Sigmoid colon (tissue), 7 donors: ENCODE data around the gene TBCD. TPM values are rescaled to one million over a fixed set of nuclear protein-coding genes. Genes with fewer than 3 reads are reported as not detected.

Source experiments
- DNase-seq: peaks from one replicate; pipeline ENCODE4 v3.0.0-alpha.2; 2019
- H3K27ac ChIP-seq, 4 donors: fragments of 200-600 bp; sonication (generic); one replicate each; pipeline ENCODE4 v1.5.1; 2016 to 2019; ENCODE audit warnings: mild to moderate bottlenecking in 1 of 4
- H3K27me3 ChIP-seq, 3 donors: fragments of 200-600 bp; sonication (generic); one replicate each; pipeline ENCODE4 v1.5.1; 2019; ENCODE audit warnings: mild to moderate bottlenecking in 1 of 3
- H3K36me3 ChIP-seq, 4 donors: fragments of 200-600 bp; sonication (generic); one replicate each; pipeline ENCODE4 v1.5.1; 2016 to 2019
- H3K4me1 ChIP-seq, 4 donors: fragments of 200-600 bp; sonication (generic); one replicate each; pipeline ENCODE4 v1.5.1; 2017 to 2019
- H3K4me3 ChIP-seq, 4 donors: fragments of 200-600 bp; sonication (generic); one replicate each; pipeline ENCODE4 v1.5.1; 2017 to 2019; ENCODE audit warnings: mild to moderate bottlenecking in 2 of 4, moderate library complexity in 1 of 4
- H3K9me3 ChIP-seq, 4 donors: fragments of 200-600 bp in 3 of 4; sonication (generic) in 3 of 4; one replicate each; pipeline versions ENCODE4 v1.5.1 to v1.6.1; 2013 to 2019
- CTCF ChIP-seq, 4 experiments: fragments of 450-650 bp in 3 of 4; fragments of 200-600 bp in 1 of 4; IDR thresholded peaks; one replicate each; pipeline ENCODE4 v1.5.1; 2016 to 2019; ENCODE audit warnings: antibody characterized with exemption in 4 of 4, mild to moderate bottlenecking in 3 of 4, moderate library complexity in 2 of 4
- EP300 ChIP-seq, 4 donors: sonication (generic); formaldehyde crosslinking; IDR thresholded peaks; one replicate each; pipeline ENCODE4 v1.6.1; 2017; ENCODE audit warnings: antibody characterized with exemption in 4 of 4
- POLR2A ChIP-seq, 2 donors: fragments of 450-650 bp; IDR thresholded peaks; one replicate each; pipeline ENCODE4 v1.6.1; 2016; ENCODE audit warnings: antibody characterized with exemption in 2 of 2, mild to moderate bottlenecking in 2 of 2, moderate library complexity in 2 of 2
- POLR2AphosphoS5 ChIP-seq, 4 donors: sonication (generic); formaldehyde crosslinking; IDR thresholded peaks; one replicate each; pipeline ENCODE4 v1.6.1; 2017; ENCODE audit warnings: antibody characterized with exemption in 4 of 4
- WGBS, 2 donors: extraction: QIAGEN DNeasy Blood & Tissue Kit; methylation state at CpG; one replicate each; pipeline ENCODE4 v1.1.7; 2013; 5-methylcytosine and 5-hydroxymethylcytosine counted together
- intact Hi-C: fragments of 100-400 bp; cut with DNase I; formaldehyde crosslinking; loops from one replicate; pipeline ENCODE4 v1.15.1; 2023
- polyA plus RNA-seq, 3 donors: library from polyadenylated mRNA; stranded (reverse); fragments of 200-250 nt; gene quantifications; one replicate each; pipeline ENCODE4 v1.2.3, GENCODE V29; 2013
- total RNA-seq, 4 donors: library from RNA; depleted of rRNA; stranded (reverse); fragments of >200 nt; gene quantifications; one replicate each; pipeline ENCODE4 v1.1.0, GENCODE V29; 2016
- donor health status: healthy with polysubstance abuse.
- donor health status: Bipolar disorder and iron deficiency.
- donor health status: healthy.

Gene TBCD
- total and polyA plus RNA-seq, 7 donors = 11.1 to 77.4 (median 34.2) TPM

- no peak for DNase-seq
- Histone ChIP-seq H3K4me3 (no peak overlapping the region), H3K27ac (no peak overlapping the region), H3K4me1 (no peaks in the 10 kb centered on the region), H3K36me3 (peaks cover 0 to 50% (median 4%) of the 10 kb centered on the region in 4 donors), H3K27me3 (no peaks in the 10 kb centered on the region), H3K9me3 (no peaks in the 10 kb centered on the region)
- TF ChIP-seq POLR2A (IDR thresholded peaks at IDR 0.05) (no peak), EP300 (IDR thresholded peaks at IDR 0.05) (no peak), CTCF (IDR thresholded peaks at IDR 0.05) (no peak), POLR2AphosphoS5 (IDR thresholded peaks at IDR 0.05) (no peak)
- WGBS, 2 donors = 79 to 81% methylated on average over 9 of the region's 9 CpGs
- intact Hi-C loops = no loop called here
Measured at GRCh38 chr17:82910770-82911169, 158.9 kb downstream of the TBCD start.

GRCh38 chr17:82911822-82912221, 160.0 kb downstream of the TBCD start:
- Histone ChIP-seq H3K27ac (no peak overlapping the region), H3K27me3 (no peaks in the 10 kb centered on the region), H3K36me3 (peaks cover 0 to 40% (median 4%) of the 10 kb centered on the region in 4 donors), H3K4me3 (no peak overlapping the region), H3K4me1 (no peaks in the 10 kb centered on the region), H3K9me3 (no peaks in the 10 kb centered on the region)
- WGBS, 2 donors = 78 to 88% methylated on average over 14 of the region's 14 CpGs
- intact Hi-C loops = no loop called here
- no peak for DNase-seq
- TF ChIP-seq POLR2AphosphoS5 (IDR thresholded peaks at IDR 0.05) (no peak), POLR2A (IDR thresholded peaks at IDR 0.05) (no peak), EP300 (IDR thresholded peaks at IDR 0.05) (no peak), CTCF (IDR thresholded peaks at IDR 0.05) (no peak)

- Histone ChIP-seq H3K36me3 (peaks cover 0 to 34% (median 4%) of the 10 kb centered on the region in 4 donors), H3K9me3 (no peaks in the 10 kb centered on the region), H3K4me3 (no peak overlapping the region), H3K27ac (no peak overlapping the region), H3K4me1 (no peaks in the 10 kb centered on the region), H3K27me3 (no peaks in the 10 kb centered on the region)
- TF ChIP-seq POLR2A (IDR thresholded peaks at IDR 0.05) (no peak), EP300 (IDR thresholded peaks at IDR 0.05) (no peak), POLR2AphosphoS5 (IDR thresholded peaks at IDR 0.05) (no peak), CTCF (IDR thresholded peaks at IDR 0.05) (no peak)
- WGBS, 2 donors = 92 to 95% methylated on average over 20 of the region's 20 CpGs
- DNase-seq = no peak
- intact Hi-C loops = no loop called here
Measured at GRCh38 chr17:82912484-82913089, 160.7 kb downstream of the TBCD start.

- Histone ChIP-seq H3K4me3 (no peak overlapping the region), H3K36me3 (peaks cover 0 to 28% (median 4%) of the 10 kb centered on the region in 4 donors), H3K9me3 (no peaks in the 10 kb centered on the region), H3K4me1 (no peaks in the 10 kb centered on the region), H3K27ac (no peak overlapping the region), H3K27me3 (no peaks in the 10 kb centered on the region)
- 95 to 96% methylated on average over 44 of the region's 44 CpGs for WGBS, 2 donors
- TF ChIP-seq POLR2AphosphoS5 (IDR thresholded peaks at IDR 0.05) (no peak), EP300 (IDR thresholded peaks at IDR 0.05) (no peak), CTCF (IDR thresholded peaks at IDR 0.05) (no peak), POLR2A (IDR thresholded peaks at IDR 0.05) (no peak)
- intact Hi-C loops = no loop called here
- DNase-seq = no peak
Measured at GRCh38 chr17:82913304-82914043, 161.6 kb downstream of the TBCD start.
